Mucosa of stomach (tissue), 1 donor: ENCODE results near the gene EYS.

Experiments used
- H3K27me3 ChIP-seq: one replicate; pipeline ENCODE4 v1.7.0; 2013; ENCODE audit warnings: mild to moderate bottlenecking, low read length; ENCODE audit not compliant: control insufficient read depth, insufficient read depth
- H3K36me3 ChIP-seq: one replicate; pipeline ENCODE4 v1.7.0; 2013; ENCODE audit warnings: low read length; ENCODE audit not compliant: control insufficient read depth, insufficient read depth
- H3K4me1 ChIP-seq: one replicate; pipeline ENCODE4 v1.7.0; 2013; ENCODE audit warnings: mild to moderate bottlenecking, low read length; ENCODE audit not compliant: control insufficient read depth, insufficient read depth
- H3K4me3 ChIP-seq: one replicate; pipeline ENCODE4 v1.7.0; 2013; ENCODE audit warnings: low read length
- H3K9ac ChIP-seq: one replicate; pipeline ENCODE4 v1.7.0; 2013; ENCODE audit warnings: mild to moderate bottlenecking, low read length, moderate library complexity
- H3K9me3 ChIP-seq: one replicate; pipeline ENCODE4 v1.7.0; 2013; ENCODE audit warnings: mild to moderate bottlenecking, low read length, moderate library complexity; ENCODE audit not compliant: control insufficient read depth
- donor health status: Pancreatic carcinoma.

Gene EYS

DNA sequence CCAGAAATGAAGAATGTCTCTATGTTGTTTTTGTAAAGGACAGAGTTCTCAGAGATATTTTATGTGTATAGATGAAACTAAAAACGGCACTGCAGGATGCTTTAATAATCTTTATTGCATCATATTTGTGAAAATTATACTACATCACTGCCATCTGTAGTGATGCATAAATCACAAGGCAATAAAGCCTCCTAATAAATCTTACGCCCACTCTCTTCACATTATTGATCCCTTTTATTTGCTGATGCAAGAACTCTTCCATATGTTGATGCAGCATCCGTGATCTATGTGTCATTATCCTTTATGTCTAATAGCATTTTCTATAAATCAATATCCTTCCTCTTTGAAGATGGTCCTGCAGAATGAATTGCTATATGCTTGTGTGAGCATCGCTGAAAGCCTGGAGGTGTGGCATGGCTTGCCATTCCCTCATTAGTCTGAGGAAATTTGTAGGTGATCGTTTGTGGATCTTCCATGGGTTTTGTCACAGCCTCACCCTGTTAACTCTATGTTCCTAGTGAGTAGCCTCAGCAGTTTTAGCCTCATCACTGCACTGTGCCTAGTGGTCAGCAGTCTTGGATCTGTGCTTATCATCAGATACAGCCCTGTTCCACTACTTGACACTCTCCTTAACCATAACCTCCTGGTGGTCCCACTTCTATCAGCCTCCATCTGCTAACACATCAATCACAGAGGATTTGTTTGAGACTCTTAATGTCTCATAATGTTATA lies 983.5 kb downstream of the EYS start:
- no peak overlapping the region for H3K9ac ChIP-seq
- H3K4me1 ChIP-seq = no peaks in the 10 kb centered on the region

DNA sequence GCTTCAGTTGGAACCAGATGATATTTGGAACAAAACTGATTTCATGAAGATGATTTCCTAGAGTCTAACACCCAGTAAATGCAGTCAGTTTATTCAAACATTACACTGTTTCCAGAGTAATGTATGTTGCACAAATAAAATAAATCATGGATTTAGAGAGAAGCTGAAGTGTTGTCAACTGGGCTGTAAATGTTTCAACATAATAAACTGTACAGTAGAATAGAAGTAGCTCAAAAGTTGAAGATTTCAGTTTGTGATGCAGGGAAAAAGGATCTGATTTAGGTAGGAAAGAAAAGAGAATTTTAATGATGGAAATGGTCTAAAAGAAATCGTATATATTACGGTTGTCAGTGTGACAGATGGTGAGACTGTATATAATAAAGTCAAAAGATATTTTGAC lies 985.2 kb downstream of the EYS start:
- Histone ChIP-seq H3K4me3 (no peak overlapping the region), H3K4me1 (no peaks in the 10 kb centered on the region), H3K9ac (no peak overlapping the region), H3K9me3 (no peaks in the 10 kb centered on the region), H3K36me3 (no peaks in the 10 kb centered on the region), H3K27me3 (no peaks in the 10 kb centered on the region)

More for the DNA sequence above, 983.5 kb downstream of the EYS start:
- Histone ChIP-seq H3K9me3 (no peaks in the 10 kb centered on the region), H3K27me3 (no peaks in the 10 kb centered on the region), H3K4me3 (no peak overlapping the region), H3K36me3 (no peaks in the 10 kb centered on the region)

DNA sequence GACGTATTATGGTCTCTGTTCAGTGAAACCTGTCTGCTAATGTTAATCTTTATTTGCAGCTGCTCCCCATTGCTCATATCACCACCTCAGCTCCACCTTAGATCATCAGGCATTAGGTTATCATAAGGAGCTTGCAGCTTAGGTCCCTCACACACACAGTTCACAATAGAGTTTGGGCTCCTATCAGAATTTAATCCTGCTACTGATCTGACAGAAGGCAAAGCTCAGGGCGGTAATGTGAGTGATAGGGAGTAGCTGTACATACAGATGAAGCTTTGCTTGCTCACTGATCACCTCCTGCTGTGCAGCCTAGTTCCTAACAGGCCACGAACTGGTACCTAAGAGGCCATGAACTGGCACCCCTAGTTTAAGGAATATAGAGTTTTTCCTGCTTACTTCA lies 989.7 kb downstream of the EYS start:
- Histone ChIP-seq H3K27me3 (no peaks in the 10 kb centered on the region), H3K9me3 (no peaks in the 10 kb centered on the region), H3K4me1 (no peaks in the 10 kb centered on the region), H3K4me3 (no peak overlapping the region), H3K9ac (no peak overlapping the region), H3K36me3 (no peaks in the 10 kb centered on the region)

DNA sequence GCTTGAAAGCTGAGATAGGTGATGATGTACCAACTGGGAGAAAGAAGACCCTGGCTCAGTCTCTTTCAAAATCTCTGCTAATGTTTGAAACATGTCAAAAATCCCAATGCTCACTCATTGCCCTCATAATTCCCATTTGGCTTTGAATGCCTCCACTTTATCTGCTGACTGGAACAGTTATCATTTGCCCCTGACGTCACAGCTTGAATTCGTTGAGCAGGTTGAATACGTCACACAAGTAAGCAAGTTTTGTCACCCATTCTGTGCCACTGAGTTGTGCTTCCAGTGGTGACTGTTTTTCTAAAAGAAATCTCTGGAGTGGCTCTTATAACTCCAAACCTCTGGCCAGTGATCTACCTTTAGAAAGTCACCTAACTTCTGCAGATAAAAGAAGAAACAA lies 991.4 kb downstream of the EYS start:
- Histone ChIP-seq H3K4me1 (no peaks in the 10 kb centered on the region), H3K27me3 (no peaks in the 10 kb centered on the region), H3K9me3 (no peaks in the 10 kb centered on the region), H3K36me3 (no peaks in the 10 kb centered on the region), H3K4me3 (no peak overlapping the region), H3K9ac (no peak overlapping the region)

DNA sequence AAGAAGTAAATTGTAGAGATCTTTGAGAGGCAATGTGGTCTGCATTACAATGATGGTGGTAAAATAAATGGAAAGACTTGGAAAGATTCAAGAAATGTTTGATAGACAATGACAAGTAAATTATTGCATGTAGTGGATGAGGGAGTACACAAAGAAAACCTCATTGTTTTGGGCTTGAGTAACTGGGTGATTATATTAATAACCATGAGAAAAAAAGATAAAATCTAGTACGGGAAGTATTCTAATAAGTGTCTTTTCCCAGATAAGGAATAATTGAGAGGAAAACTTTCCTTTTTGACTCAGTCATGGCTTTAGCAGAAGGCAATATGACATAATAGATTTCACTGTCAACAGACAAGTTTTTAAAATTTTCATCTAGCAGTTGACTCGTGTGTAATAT lies 993.0 kb downstream of the EYS start:
- no peaks in the 10 kb centered on the region for H3K9me3 ChIP-seq
- no peak overlapping the region for H3K4me3 ChIP-seq
- no peaks in the 10 kb centered on the region for H3K4me1 ChIP-seq
- no peaks in the 10 kb centered on the region for H3K27me3 ChIP-seq
- no peak overlapping the region for H3K9ac ChIP-seq
- no peaks in the 10 kb centered on the region for H3K36me3 ChIP-seq

DNA sequence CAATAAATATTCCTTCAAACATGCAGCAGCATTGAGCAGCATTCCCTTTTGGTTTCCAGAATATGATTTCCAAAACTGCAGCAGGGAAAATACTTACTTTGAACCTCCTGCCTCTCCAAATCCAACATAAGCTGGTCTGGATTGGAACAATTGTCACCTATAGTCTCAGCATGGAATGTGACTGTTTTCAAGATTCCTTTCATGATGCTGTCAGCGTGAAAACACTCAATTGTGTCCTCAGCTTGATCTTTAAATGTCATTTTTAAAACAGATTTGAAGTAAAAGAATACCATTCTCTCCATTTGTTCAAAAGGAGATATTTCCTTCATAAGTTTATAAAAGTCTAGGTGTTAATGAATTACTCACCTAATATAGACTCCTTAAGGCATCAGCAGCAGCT lies 993.9 kb downstream of the EYS start:
- no peak overlapping the region for H3K4me3 ChIP-seq
- H3K9me3 ChIP-seq = no peaks in the 10 kb centered on the region
- H3K36me3 ChIP-seq = no peaks in the 10 kb centered on the region
- no peaks in the 10 kb centered on the region for H3K4me1 ChIP-seq
- no peak overlapping the region for H3K9ac ChIP-seq
- H3K27me3 ChIP-seq = no peaks in the 10 kb centered on the region

DNA sequence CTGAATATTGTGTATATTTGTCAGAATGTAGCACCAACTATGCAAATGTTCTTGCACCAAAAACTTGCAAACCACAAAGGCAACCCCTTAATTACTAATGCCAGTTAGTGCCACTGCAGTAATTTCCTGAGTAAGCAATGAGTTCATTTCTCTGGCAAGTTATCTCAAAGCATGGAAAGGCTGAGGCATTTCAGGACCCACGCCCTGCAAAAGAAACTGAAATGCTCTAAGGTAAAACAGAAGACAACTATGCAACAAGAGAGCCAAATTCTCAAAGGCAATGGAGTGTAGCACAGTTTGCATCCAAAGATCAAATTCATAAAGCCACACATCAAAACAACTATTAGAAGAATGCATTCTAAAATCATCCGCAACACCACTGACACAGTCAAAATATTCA lies 994.4 kb downstream of the EYS start:
- Histone ChIP-seq H3K27me3 (no peaks in the 10 kb centered on the region), H3K9me3 (no peaks in the 10 kb centered on the region), H3K9ac (no peak overlapping the region), H3K4me1 (no peaks in the 10 kb centered on the region), H3K36me3 (no peaks in the 10 kb centered on the region), H3K4me3 (no peak overlapping the region)

DNA sequence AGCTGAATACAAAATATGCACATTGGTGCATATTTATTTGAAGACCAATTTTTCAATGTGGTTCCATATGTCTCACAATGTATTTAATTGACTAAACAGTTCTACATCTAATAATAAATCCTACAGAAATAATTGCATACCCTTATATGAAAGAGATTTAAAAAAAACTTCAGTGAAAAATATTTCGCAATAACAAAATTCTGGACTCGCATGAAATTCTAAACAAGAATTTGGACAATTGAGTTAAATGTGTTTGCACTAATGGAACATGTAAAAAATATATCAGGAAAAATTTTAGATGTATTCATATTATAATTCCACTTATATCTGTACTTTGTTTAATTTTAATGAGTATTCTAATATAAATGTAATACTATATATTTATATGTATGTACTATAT lies 1003.1 kb downstream of the EYS start:
- Histone ChIP-seq H3K9me3 (no peaks in the 10 kb centered on the region), H3K4me1 (no peaks in the 10 kb centered on the region), H3K36me3 (no peaks in the 10 kb centered on the region), H3K9ac (no peak overlapping the region), H3K27me3 (no peaks in the 10 kb centered on the region), H3K4me3 (no peak overlapping the region)

DNA sequence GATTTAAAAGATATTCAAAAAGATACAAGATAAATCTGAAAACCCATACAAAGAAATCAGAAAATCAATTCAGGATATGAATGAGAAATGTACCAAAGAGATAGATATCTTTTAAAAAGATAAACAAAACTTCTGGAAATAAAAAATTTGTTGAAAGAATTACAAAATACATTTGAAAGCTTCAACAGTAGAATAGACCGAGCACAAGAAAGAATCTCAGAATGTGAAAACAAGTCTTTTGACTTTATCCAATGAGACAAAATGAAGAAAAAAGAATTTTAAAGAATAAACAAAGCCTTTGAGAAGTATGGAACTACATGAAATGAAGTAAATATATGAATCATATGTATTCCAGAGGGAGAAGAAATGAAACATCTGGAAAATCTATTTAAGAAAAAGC lies 1011.0 kb downstream of the EYS start:
- Histone ChIP-seq H3K4me1 (no peaks in the 10 kb centered on the region), H3K9me3 (peaks cover 4% of the 10 kb centered on the region), H3K4me3 (no peak overlapping the region), H3K9ac (no peak overlapping the region), H3K36me3 (no peaks in the 10 kb centered on the region), H3K27me3 (no peaks in the 10 kb centered on the region)

DNA sequence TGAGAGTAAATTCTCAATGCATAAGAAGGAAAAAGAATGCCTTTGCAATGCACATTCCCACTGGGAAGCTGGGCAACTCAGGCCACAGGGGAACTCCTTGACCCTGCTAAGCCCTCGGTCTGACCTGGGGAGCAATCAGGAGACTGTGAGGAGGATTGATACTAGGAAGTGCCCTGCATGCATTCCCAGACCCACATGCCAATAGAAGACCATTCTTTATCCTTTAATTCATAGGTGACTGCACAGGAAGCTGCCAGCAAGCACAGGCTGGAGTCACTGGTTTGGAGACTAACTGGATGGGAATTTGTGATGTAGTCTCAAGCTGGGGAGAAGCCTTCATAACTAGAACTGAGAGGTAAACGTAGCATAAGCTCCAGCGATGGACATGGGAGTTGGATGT lies 1012.7 kb downstream of the EYS start:
- Histone ChIP-seq H3K27me3 (no peaks in the 10 kb centered on the region), H3K4me1 (no peaks in the 10 kb centered on the region), H3K4me3 (no peak overlapping the region), H3K9ac (no peak overlapping the region), H3K36me3 (no peaks in the 10 kb centered on the region), H3K9me3 (peaks cover 4% of the 10 kb centered on the region)

DNA sequence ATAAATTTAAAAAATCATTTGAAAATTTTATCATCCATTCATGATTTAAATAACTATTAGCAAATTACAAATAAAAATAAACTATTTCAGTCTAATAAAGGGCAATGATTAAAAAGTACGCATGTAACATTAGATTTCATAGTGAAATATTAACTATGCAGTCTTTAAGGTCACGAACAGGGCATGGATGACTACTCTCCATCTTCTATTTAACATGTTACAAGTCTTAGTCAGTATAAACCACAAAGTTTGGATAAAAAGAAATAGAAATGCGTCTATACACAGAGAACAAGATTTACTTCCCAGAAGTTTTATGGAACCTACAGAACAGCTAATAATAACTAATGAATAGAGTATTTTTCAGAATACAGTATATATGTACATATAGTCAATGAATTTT lies 1016.0 kb downstream of the EYS start:
- Histone ChIP-seq H3K27me3 (no peaks in the 10 kb centered on the region), H3K36me3 (no peaks in the 10 kb centered on the region), H3K9me3 (peaks cover 4% of the 10 kb centered on the region), H3K4me3 (no peak overlapping the region), H3K4me1 (no peaks in the 10 kb centered on the region), H3K9ac (no peak overlapping the region)

DNA sequence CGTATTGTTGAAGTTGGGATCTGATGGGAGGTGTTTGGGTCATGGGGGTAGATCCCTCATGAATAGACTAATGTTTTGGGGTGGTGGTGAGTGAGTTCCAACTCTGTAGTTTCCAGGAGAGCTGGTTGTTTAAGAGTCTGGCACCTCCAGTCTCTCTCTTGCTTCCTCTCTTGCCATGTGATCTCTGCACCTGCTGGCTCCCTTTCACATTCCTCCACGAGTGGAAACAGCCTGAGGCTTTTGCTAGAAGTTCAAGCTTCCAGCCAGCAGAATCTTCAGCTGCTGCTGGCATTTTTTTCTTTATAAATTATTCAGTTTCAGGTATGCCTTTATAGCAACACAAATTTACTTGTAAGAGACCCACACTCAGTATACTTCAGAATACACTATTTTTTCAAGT lies 1021.6 kb downstream of the EYS start:
- no peaks in the 10 kb centered on the region for H3K4me1 ChIP-seq
- H3K4me3 ChIP-seq = no peak overlapping the region
- no peak overlapping the region for H3K9ac ChIP-seq
- no peaks in the 10 kb centered on the region for H3K36me3 ChIP-seq
- H3K9me3 ChIP-seq = no peaks in the 10 kb centered on the region
- no peaks in the 10 kb centered on the region for H3K27me3 ChIP-seq

DNA sequence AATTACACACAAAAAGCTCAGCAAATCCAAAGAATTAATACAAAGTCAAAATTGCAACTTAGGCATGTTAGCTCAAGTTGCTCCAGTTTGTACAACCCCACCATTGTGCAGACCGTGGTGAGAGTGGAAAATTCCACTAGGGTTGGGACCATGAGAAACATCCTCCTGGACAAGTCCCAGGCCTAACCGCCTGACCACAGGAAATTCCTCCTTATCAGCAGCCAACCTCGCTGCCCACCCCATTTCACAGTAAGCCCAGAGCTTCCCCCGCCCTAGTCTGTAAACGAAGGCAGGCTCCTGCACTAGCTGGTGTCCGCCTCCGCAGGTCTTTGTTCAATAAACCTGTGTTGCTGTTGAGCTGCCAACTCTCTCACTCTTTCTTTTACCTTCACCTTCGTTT lies 1023.3 kb downstream of the EYS start:
- Histone ChIP-seq H3K4me1 (no peaks in the 10 kb centered on the region), H3K9me3 (no peaks in the 10 kb centered on the region), H3K36me3 (no peaks in the 10 kb centered on the region), H3K4me3 (no peak overlapping the region), H3K9ac (no peak overlapping the region), H3K27me3 (no peaks in the 10 kb centered on the region)
